ENCODE measurements around the gene HMGB2. TPM values are rescaled to one million over a fixed set of nuclear protein-coding genes. Genes with fewer than 3 reads are reported as not detected.

Gene HMGB2
- total and polyA plus RNA-seq, 2 donors (not counting 3 experiments of a cell fraction or from before 2014, with no cell fraction given), result 45.9 to 233 TPM

- Histone ChIP-seq H3K4me3 (replicated peaks in 1 of 3; ENCODE audit: insufficient read depth in 1 of 3, low read depth in 1 of 3, low read length in 3 of 3) (no peak overlapping the region), H3K36me3 (ENCODE audit: control insufficient read depth in 2 of 2, extremely low read depth in 1 of 2, insufficient read depth in 2 of 2, low read length in 2 of 2) (peaks cover 0 to 3% of the 10 kb centered on the region in 2 experiments), H3K79me2 (ENCODE audit: control insufficient read depth, insufficient read depth, low read length) (no peaks in the 10 kb centered on the region), H3K4me1 (ENCODE audit: control insufficient read depth, extremely low read depth, insufficient read depth, low read length) (no peaks in the 10 kb centered on the region), H3K9me3 (replicated peaks; ENCODE audit: control insufficient read depth, insufficient read depth, low read length) (no peaks in the 10 kb centered on the region), H3K27me3 (ENCODE audit: control insufficient read depth in 2 of 2, insufficient read depth in 2 of 2, low read length in 2 of 2) (no peaks in the 10 kb centered on the region), H3K27ac (ENCODE audit: insufficient read depth, low read depth, low read length) (no peak overlapping the region), H4K20me1 (replicated peaks; ENCODE audit: control insufficient read depth, extremely low read depth, insufficient read depth, low read length) (no peaks in the 10 kb centered on the region), H3K9me1 (replicated peaks; ENCODE audit: control insufficient read depth, extremely low read depth, insufficient read depth, low read length) (no peaks in the 10 kb centered on the region), H3K4me2 (ENCODE audit: insufficient read depth, low read length) (no peak overlapping the region), H2AFZ (ENCODE audit: low read depth, low read length) (no peak overlapping the region), H3K9ac (replicated peaks; ENCODE audit: extremely low read depth, insufficient read depth, low read length) (no peak overlapping the region)
- POLR2A ChIA-PET, result no interaction called here
- CTCF ChIA-PET, result no interaction called here
- no peak for DNase-seq (ENCODE audit: low read depth, low spot score)
- BruUV-seq (replicated peaks), result no TSS peak
- TF ChIP-seq MYC (IDR thresholded peaks at IDR 0.05; ENCODE audit: low read depth, low read length) (no peak), GATA2 (IDR thresholded peaks at IDR 0.05; ENCODE audit: insufficient read depth, insufficient read length, low read depth, low read length) (no peak), POLR2AphosphoS5 (IDR thresholded peaks at IDR 0.05; ENCODE audit: insufficient read depth, low read depth, low read length) (no peak), CTCF (IDR thresholded peaks at IDR 0.05; ENCODE audit: extremely low read depth in 1 of 2, insufficient read depth in 1 of 2, low read depth in 1 of 2, low read length in 2 of 2) (no peak), EZH2 (IDR thresholded peaks at IDR 0.05; ENCODE audit: borderline replicate concordance, low read depth, low read length, severe bottlenecking) (no peak), JUN (IDR thresholded peaks at IDR 0.05; ENCODE audit: borderline replicate concordance, insufficient read depth, insufficient read length, low read depth) (no peak), FOS (IDR thresholded peaks at IDR 0.05; ENCODE audit: borderline replicate concordance, insufficient read depth, low read length) (no peak), MAX (IDR thresholded peaks at IDR 0.05; ENCODE audit: insufficient read depth, insufficient read length) (no peak), POLR2A (IDR thresholded peaks at IDR 0.05; ENCODE audit: low read depth, low read length) (no peak)
- FAIRE-seq, result no peak
- dilution Hi-C loops (cut with MboI; ENCODE audit: extremely low pct_ligation_motif_present, low sequenced_read_pairs) (no loop called here), intact Hi-C loops (cut with micrococcal nuclease) (no loop called here)
Observed at GRCh38 chr4:173379929-173380328, 45.8 kb upstream of the HMGB2 start.

All from endothelial cell of umbilical vein (primary cell).